ENCODE results near the gene UBAP2L.

GRCh38 chr1:154241703-154242351 lies 21.1 kb downstream of the UBAP2L start:
- TF ChIP-seq CTCF (conservative IDR thresholded peaks at IDR 0.05; ENCODE audit: low read depth in 2 of 2) = no peak
- no peak for TF ChIP-seq POLR2AphosphoS5 (IDR thresholded peaks at IDR 0.05; ENCODE audit: low read depth)
- TF ChIP-seq EZH2 (IDR thresholded peaks at IDR 0.05; ENCODE audit: low read depth, unreplicated experiment) = no peak
- no peak for TF ChIP-seq EZH2phosphoT487 (IDR thresholded peaks at IDR 0.05; ENCODE audit: unreplicated experiment)
- TF ChIP-seq JUNB (IDR thresholded peaks at IDR 0.05; ENCODE audit: unreplicated experiment) = no peak
- no peak for TF ChIP-seq REST (IDR thresholded peaks at IDR 0.05; ENCODE audit: unreplicated experiment)
- no peak for TF ChIP-seq NANOG (IDR thresholded peaks at IDR 0.05; ENCODE audit: borderline replicate concordance)
- TF ChIP-seq ETS1 (IDR thresholded peaks at IDR 0.05) = no peak
- TF ChIP-seq CREB1 (CRISPR knock-in tag; IDR thresholded peaks at IDR 0.05; ENCODE audit: low read depth) = no peak
- no peak for TF ChIP-seq STAT1 (IDR thresholded peaks at IDR 0.05; ENCODE audit: unreplicated experiment)
- no peak for TF ChIP-seq ZNF114 (CRISPR knock-in tag; IDR thresholded peaks at IDR 0.05)

Measured in GM23338 (cell line).